ENCODE data around the gene AGBL4.
"Not testable (repeated sequence)": the region's sequence is repeated elsewhere in the genome, so short reads cannot be mapped to it uniquely, and the experiment has no call there.

The AGBL4 gene

DNA sequence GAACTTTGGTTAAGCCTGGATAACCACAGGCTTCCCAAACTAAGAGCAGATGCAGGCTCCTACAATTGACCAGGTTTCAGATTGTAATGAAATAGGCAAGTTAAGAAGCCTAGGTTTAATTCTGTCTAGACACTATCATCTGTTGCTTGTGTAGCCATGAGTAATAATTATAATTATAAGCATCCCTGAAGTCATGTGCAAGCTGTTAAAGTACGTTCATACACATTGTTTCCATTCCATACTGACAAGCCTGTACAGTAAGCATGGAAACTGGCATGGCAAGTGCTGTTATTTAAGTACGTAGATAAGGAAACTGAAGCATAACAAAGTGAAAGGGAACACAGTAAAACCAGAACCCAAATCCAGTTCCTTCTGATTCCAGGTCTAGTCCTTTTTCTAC is 689.8 kb downstream of the AGBL4 start:
- no peak overlapping the region for H3K4me3 ChIP-seq (ENCODE audit: low read depth, low read length, poor library complexity, severe bottlenecking)
- H2AFZ ChIP-seq (ENCODE audit: low read length): no peak overlapping the region

GRCh38 chr1:49331066-49331852 is 692.5 kb downstream of the AGBL4 start:
- no peaks in the 10 kb centered on the region for H3K9me2 ChIP-seq (ENCODE audit: low read depth, low read length)
- no peak overlapping the region for H3K4me2 ChIP-seq (ENCODE audit: low read length)
- no peaks in the 10 kb centered on the region for H3K9me3 ChIP-seq (ENCODE audit: low read length)

More for the DNA sequence above, 689.8 kb downstream of the AGBL4 start:
- Histone ChIP-seq H3K79me2 (ENCODE audit: insufficient read depth, low read length) (no peaks in the 10 kb centered on the region), H3K4me1 (ENCODE audit: insufficient read depth, low read length, severe bottlenecking) (no peaks in the 10 kb centered on the region), H3K27ac (ENCODE audit: low read depth, low read length, poor library complexity, severe bottlenecking) (no peak overlapping the region), H3K9me3 (ENCODE audit: low read length) (no peaks in the 10 kb centered on the region), H3K9me2 (ENCODE audit: low read depth, low read length) (no peaks in the 10 kb centered on the region), H3F3A (ENCODE audit: insufficient read depth, low read length) (no peaks in the 10 kb centered on the region), H3K4me2 (ENCODE audit: low read length) (no peak overlapping the region), H3K9ac (ENCODE audit: low read length) (no peak overlapping the region), H4K20me1 (ENCODE audit: insufficient read depth, low read length) (no peaks in the 10 kb centered on the region), H3K27me3 (ENCODE audit: insufficient read depth, low read length) (no peaks in the 10 kb centered on the region), H3K36me3 (ENCODE audit: insufficient read depth, low read length) (no peaks in the 10 kb centered on the region)
- no peak for TF ChIP-seq EZH2 (IDR thresholded peaks at IDR 0.05; ENCODE audit: borderline replicate concordance, low read length)
- TF ChIP-seq CTCF (IDR thresholded peaks at IDR 0.05; ENCODE audit: low read length): no peak

GRCh38 chr1:49323925-49324540 is 699.7 kb downstream of the AGBL4 start:
- Histone ChIP-seq H2AFZ (ENCODE audit: low read length) (no peak overlapping the region), H3K9ac (ENCODE audit: low read length) (no peak overlapping the region), H4K20me1 (ENCODE audit: insufficient read depth, low read length) (no peaks in the 10 kb centered on the region), H3K36me3 (ENCODE audit: insufficient read depth, low read length) (no peaks in the 10 kb centered on the region), H3K4me2 (ENCODE audit: low read length) (no peak overlapping the region), H3K4me1 (ENCODE audit: insufficient read depth, low read length, severe bottlenecking) (no peaks in the 10 kb centered on the region), H3F3A (ENCODE audit: insufficient read depth, low read length) (no peaks in the 10 kb centered on the region), H3K4me3 (ENCODE audit: low read depth, low read length, poor library complexity, severe bottlenecking) (no peak overlapping the region), H3K27ac (ENCODE audit: low read depth, low read length, poor library complexity, severe bottlenecking) (no peak overlapping the region), H3K9me3 (ENCODE audit: low read length) (no peaks in the 10 kb centered on the region), H3K27me3 (ENCODE audit: insufficient read depth, low read length) (no peaks in the 10 kb centered on the region), H3K79me2 (ENCODE audit: insufficient read depth, low read length) (no peaks in the 10 kb centered on the region), H3K9me2 (ENCODE audit: low read depth, low read length) (no peaks in the 10 kb centered on the region)
- TF ChIP-seq EZH2 (IDR thresholded peaks at IDR 0.05; ENCODE audit: borderline replicate concordance, low read length) (no peak), CTCF (IDR thresholded peaks at IDR 0.05; ENCODE audit: low read length) (no peak)

More at GRCh38 chr1:49331066-49331852, 692.5 kb downstream of the AGBL4 start:
- H3K9ac ChIP-seq (ENCODE audit: low read length): no peak overlapping the region
- H4K20me1 ChIP-seq (ENCODE audit: insufficient read depth, low read length): no peaks in the 10 kb centered on the region
- H3K4me3 ChIP-seq (ENCODE audit: low read depth, low read length, poor library complexity, severe bottlenecking): no peak overlapping the region
- no peaks in the 10 kb centered on the region for H3F3A ChIP-seq (ENCODE audit: insufficient read depth, low read length)
- no peaks in the 10 kb centered on the region for H3K4me1 ChIP-seq (ENCODE audit: insufficient read depth, low read length, severe bottlenecking)
- H3K79me2 ChIP-seq (ENCODE audit: insufficient read depth, low read length): no peaks in the 10 kb centered on the region
- H2AFZ ChIP-seq (ENCODE audit: low read length): no peak overlapping the region
- no peaks in the 10 kb centered on the region for H3K36me3 ChIP-seq (ENCODE audit: insufficient read depth, low read length)
- no peaks in the 10 kb centered on the region for H3K27me3 ChIP-seq (ENCODE audit: insufficient read depth, low read length)
- TF ChIP-seq CTCF (IDR thresholded peaks at IDR 0.05; ENCODE audit: low read length) (no peak), EZH2 (IDR thresholded peaks at IDR 0.05; ENCODE audit: borderline replicate concordance, low read length) (no peak)
- H3K27ac ChIP-seq (ENCODE audit: low read depth, low read length, poor library complexity, severe bottlenecking): no peak overlapping the region

DNA sequence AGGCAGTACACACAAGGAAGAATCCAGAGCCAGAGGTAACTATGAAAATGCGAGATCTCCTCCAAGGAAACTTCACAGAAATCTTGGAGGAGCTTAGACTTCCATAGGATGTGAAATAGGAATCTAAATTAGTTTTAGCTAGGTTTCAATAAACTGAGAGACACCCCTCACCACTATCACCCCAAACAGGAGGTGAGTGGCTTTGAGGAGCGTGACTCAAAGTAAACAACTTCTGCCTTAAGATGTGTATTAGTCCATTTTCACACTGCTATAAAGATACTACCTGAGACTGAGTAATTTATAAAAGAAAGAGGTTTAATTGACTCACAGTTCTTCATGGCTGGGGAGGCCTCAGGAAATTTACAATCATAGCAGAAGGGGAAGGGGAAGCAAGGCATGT is 703.3 kb downstream of the AGBL4 start:
- not testable (repeated sequence) for H3K4me1 ChIP-seq (ENCODE audit: insufficient read depth, low read length, severe bottlenecking); H2AFZ ChIP-seq (ENCODE audit: low read length); H3K9ac ChIP-seq (ENCODE audit: low read length); H3K27me3 ChIP-seq (ENCODE audit: insufficient read depth, low read length); H4K20me1 ChIP-seq (ENCODE audit: insufficient read depth, low read length); H3F3A ChIP-seq (ENCODE audit: insufficient read depth, low read length); H3K27ac ChIP-seq (ENCODE audit: low read depth, low read length, poor library complexity, severe bottlenecking); H3K9me3 ChIP-seq (ENCODE audit: low read length); H3K36me3 ChIP-seq (ENCODE audit: insufficient read depth, low read length); H3K9me2 ChIP-seq (ENCODE audit: low read depth, low read length); H3K4me3 ChIP-seq (ENCODE audit: low read depth, low read length, poor library complexity, severe bottlenecking); H3K4me2 ChIP-seq (ENCODE audit: low read length); H3K79me2 ChIP-seq (ENCODE audit: insufficient read depth, low read length)

All from OCI-LY1 (cell line).